H9 (cell line): ENCODE measurements around the gene TMEM272. TPM values are rescaled to one million over a fixed set of nuclear protein-coding genes. Genes with fewer than 3 reads are reported as not detected.

Experiments used
- DNase-seq: peaks from one replicate; pipeline ENCODE4 v3.0.0-alpha.2; 2017
- H2AFZ ChIP-seq: one replicate; pipeline ENCODE4 v1.6.1; 2013; ENCODE audit warnings: mild to moderate bottlenecking, low read length, control low read depth, moderate library complexity
- H2AK5ac ChIP-seq: 2 replicates; pipeline ENCODE4 v1.6.1; 2013; ENCODE audit warnings: low read length, control low read depth, mixed read lengths; ENCODE audit not compliant: insufficient read length
- H2BK120ac ChIP-seq: one replicate; pipeline ENCODE4 v1.6.1; 2013; ENCODE audit warnings: low read depth, mild to moderate bottlenecking, low read length, control low read depth, inconsistent platforms; ENCODE audit not compliant: poor library complexity, severe bottlenecking
- H2BK12ac ChIP-seq: 2 replicates; pipeline ENCODE4 v1.6.1; 2013; ENCODE audit warnings: low read length, control low read depth, mixed read lengths, low read depth; ENCODE audit not compliant: insufficient read length
- H2BK15ac ChIP-seq: 2 replicates; pipeline ENCODE4 v1.6.1; 2013; ENCODE audit warnings: low read depth, low read length, control low read depth
- H2BK20ac ChIP-seq: one replicate; pipeline ENCODE4 v1.6.1; 2013; ENCODE audit warnings: low read depth, mild to moderate bottlenecking, low read length, control low read depth, inconsistent platforms; ENCODE audit not compliant: poor library complexity, severe bottlenecking
- H2BK5ac ChIP-seq: 2 replicates; pipeline ENCODE4 v1.6.1; 2013; ENCODE audit warnings: low read length, control low read depth, mixed read lengths; ENCODE audit not compliant: insufficient read length
- H3K14ac ChIP-seq: 2 replicates; pipeline ENCODE4 v1.6.1; 2013; ENCODE audit warnings: low read length, control low read depth; ENCODE audit not compliant: insufficient read depth
- H3K18ac ChIP-seq: 2 replicates; pipeline ENCODE4 v1.6.1; 2013; ENCODE audit warnings: low read depth, mild to moderate bottlenecking, mixed read lengths, low read length, control low read depth; ENCODE audit not compliant: insufficient read length
- H3K23ac ChIP-seq: 2 replicates; pipeline ENCODE4 v1.6.1; 2013; ENCODE audit warnings: low read length, control low read depth, mixed read lengths, low read depth; ENCODE audit not compliant: insufficient read length
- H3K23me2 ChIP-seq: 2 replicates; pipeline ENCODE4 v1.6.1; 2013; ENCODE audit warnings: low read depth, mild to moderate bottlenecking, mixed read lengths, low read length, control low read depth; ENCODE audit not compliant: insufficient read length, poor library complexity, severe bottlenecking
- H3K27ac ChIP-seq: 2 replicates; pipeline ENCODE4 v1.5.1; 2013; ENCODE audit warnings: low read length, control low read depth, mixed read lengths, low read depth; ENCODE audit not compliant: insufficient read length
- H3K27me3 ChIP-seq: 2 replicates; pipeline ENCODE4 v1.6.1; 2013; ENCODE audit warnings: low read length, control low read depth, inconsistent platforms; ENCODE audit not compliant: insufficient read depth
- H3K4ac ChIP-seq: 2 replicates; pipeline ENCODE4 v1.6.1; 2013; ENCODE audit warnings: low read depth, mild to moderate bottlenecking, control low read depth, inconsistent platforms, low read length, moderate library complexity
- H3K4me1 ChIP-seq: 2 replicates; pipeline ENCODE4 v1.6.1; 2013; ENCODE audit warnings: low read length, control low read depth, inconsistent platforms; ENCODE audit not compliant: insufficient read depth
- H3K4me2 ChIP-seq: 2 replicates; pipeline ENCODE4 v1.6.1; 2013; ENCODE audit warnings: low read length, control low read depth, mixed read lengths; ENCODE audit not compliant: insufficient read length, insufficient read depth
- H3K56ac ChIP-seq: 2 replicates; pipeline ENCODE4 v1.6.1; 2013; ENCODE audit warnings: low read depth, mild to moderate bottlenecking, mixed read lengths, low read length, control low read depth; ENCODE audit not compliant: insufficient read length
- H3K79me1 ChIP-seq: 2 replicates; pipeline ENCODE4 v1.6.1; 2013; ENCODE audit warnings: low read depth, mild to moderate bottlenecking, moderate library complexity, low read length, control low read depth, inconsistent platforms; ENCODE audit not compliant: insufficient read depth, poor library complexity, severe bottlenecking
- H3K79me2 ChIP-seq: 2 replicates; pipeline ENCODE4 v1.6.1; 2013; ENCODE audit warnings: low read length, control low read depth, inconsistent platforms; ENCODE audit not compliant: insufficient read depth
- H3K9ac ChIP-seq: 2 replicates; pipeline ENCODE4 v1.6.1; 2013; ENCODE audit warnings: low read length, control low read depth, mixed read lengths; ENCODE audit not compliant: insufficient read length; ENCODE audit errors: extremely low read depth
- H3K9me3 ChIP-seq: one replicate; pipeline ENCODE4 v1.6.1; 2013; ENCODE audit warnings: low read depth, low read length, inconsistent platforms; ENCODE audit not compliant: control insufficient read depth
- H3T11ph ChIP-seq: one replicate; pipeline ENCODE4 v1.6.1; 2013; ENCODE audit warnings: mild to moderate bottlenecking, low read length, control low read depth, inconsistent platforms
- H4K20me1 ChIP-seq: one replicate; pipeline ENCODE4 v1.6.1; 2013; ENCODE audit not compliant: control insufficient read depth, insufficient read length, insufficient read depth
- H4K5ac ChIP-seq: 2 replicates; pipeline ENCODE4 v1.6.1; 2013; ENCODE audit warnings: low read depth, mild to moderate bottlenecking, mixed read lengths, low read length, control low read depth; ENCODE audit not compliant: insufficient read length
- H4K8ac ChIP-seq: replicated peaks from 2 replicates; pipeline ENCODE4 v1.6.1; 2013; ENCODE audit warnings: low read length, control low read depth, mixed read lengths, low read depth; ENCODE audit not compliant: insufficient read length
- H4K91ac ChIP-seq: 2 replicates; pipeline ENCODE4 v1.6.1; 2013; ENCODE audit warnings: low read depth, mild to moderate bottlenecking, moderate library complexity, mixed read lengths, low read length, control low read depth; ENCODE audit not compliant: insufficient read length
- H3K27ac Mint-ChIP-seq, 3 experiments: 2 replicates in 2 of 3; 3 replicates in 1 of 3; pipeline ENCODE4 v1.8.0; 2020 to 2021; ENCODE audit warnings: mixed read lengths in 3 of 3, mild to moderate bottlenecking in 1 of 3, moderate library complexity in 1 of 3
- H3K27me3 Mint-ChIP-seq: 2 replicates; pipeline ENCODE4 v1.8.0; 2021; ENCODE audit warnings: low read depth, mild to moderate bottlenecking, moderate library complexity, mixed read lengths
- H3K36me3 Mint-ChIP-seq, 3 experiments: 2 replicates in 2 of 3; 3 replicates in 1 of 3; pipeline ENCODE4 v1.8.0; 2020 to 2021; ENCODE audit warnings: low read depth in 3 of 3, mixed read lengths in 3 of 3; ENCODE audit not compliant: insufficient read depth in 1 of 3
- H3K4me1 Mint-ChIP-seq, 2 experiments: 2 replicates each; pipeline ENCODE4 v1.8.0; 2020; ENCODE audit warnings: mixed read lengths in 2 of 2
- H3K4me3 Mint-ChIP-seq, 2 experiments: 2 replicates in 1 of 2; 3 replicates in 1 of 2; pipeline ENCODE4 v1.8.0; 2020 to 2021; ENCODE audit warnings: mild to moderate bottlenecking in 2 of 2, mixed read lengths in 2 of 2, moderate library complexity in 1 of 2
- H3K9me3 Mint-ChIP-seq, 2 experiments: 2 replicates in 1 of 2; 3 replicates in 1 of 2; pipeline ENCODE4 v1.8.0; 2020; ENCODE audit warnings: mild to moderate bottlenecking in 2 of 2, mixed read lengths in 2 of 2, moderate library complexity in 1 of 2
- WGBS: extraction: QIAGEN DNeasy Blood & Tissue Kit; methylation state at CpG from one replicate; pipeline ENCODE4 v1.1.7; 2013; ENCODE audit warnings: missing lambda C conversion rate, low lambda C conversion rate, mixed read lengths; ENCODE audit not compliant: insufficient read length; ENCODE audit errors: extremely low coverage; 5-methylcytosine and 5-hydroxymethylcytosine counted together
- total RNA-seq: library from RNA; stranded (reverse); gene quantifications from 2 replicates; pipeline ENCODE4 v1.2.1, GENCODE V29; 2021
- TF ChIP-seq, protein P1 (sequence below): fragments of 200-600 bp; sonication (generic); conservative IDR thresholded peaks from 3 replicates; pipeline ENCODE4 v1.8.0; 2021; ENCODE audit warnings: antibody characterized with exemption, mild to moderate bottlenecking

Gene TMEM272
- total RNA-seq, 1 experiment from 2014 or later = not detected

DNA sequence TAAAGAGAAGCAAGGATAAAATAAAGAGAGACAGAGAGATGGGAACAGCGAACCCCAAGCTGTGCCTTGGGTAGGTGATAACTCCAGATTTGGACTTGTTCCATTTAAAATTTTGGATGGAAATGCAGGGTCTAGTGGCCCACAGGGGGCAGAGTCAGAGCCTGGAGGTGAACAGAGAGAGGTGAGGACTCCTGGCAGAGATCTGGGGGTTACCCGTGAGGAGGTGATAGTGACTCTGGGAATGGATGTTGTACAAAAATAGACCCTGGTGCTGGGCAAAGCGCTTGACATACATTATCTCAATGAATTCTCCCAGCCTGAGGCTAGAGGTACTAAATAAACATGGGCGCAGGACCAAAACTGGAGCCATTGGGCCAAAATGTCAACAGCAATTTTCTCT, 26.7 kb downstream of the TMEM272 start:
- H4K5ac ChIP-seq = no peak overlapping the region
- no peaks in the 10 kb centered on the region for H3K9me3 Mint-ChIP-seq
- no peak overlapping the region for H2BK5ac ChIP-seq
- H3K9ac ChIP-seq = no peak overlapping the region
- peaks cover 2% of the 10 kb centered on the region; the same call in 1 of the 2 replicates for H3K27me3 ChIP-seq
- H3K9me3 ChIP-seq = no peaks in the 10 kb centered on the region
- no peak overlapping the region for H2BK15ac ChIP-seq
- no peaks in the 10 kb centered on the region for H3K79me1 ChIP-seq
- no peaks in the 10 kb centered on the region for H3K79me2 ChIP-seq
- peaks cover 4% of the 10 kb centered on the region for H3K23me2 ChIP-seq
- no peak overlapping the region for H2BK20ac ChIP-seq
- no peak overlapping the region for H3T11ph ChIP-seq
- DNase-seq = no peak
- H4K91ac ChIP-seq = no peak overlapping the region
- peaks cover 6% of the 10 kb centered on the region; the same call in 1 of the 2 replicates for H3K4me1 ChIP-seq
- no peaks in the 10 kb centered on the region for H3K36me3 Mint-ChIP-seq
- no peak overlapping the region for H4K8ac ChIP-seq
- no CpG with 5 or more reads among the region's 4 CpGs for WGBS
- no peak overlapping the region for H3K23ac ChIP-seq
- TF ChIP-seq, protein P1, sequence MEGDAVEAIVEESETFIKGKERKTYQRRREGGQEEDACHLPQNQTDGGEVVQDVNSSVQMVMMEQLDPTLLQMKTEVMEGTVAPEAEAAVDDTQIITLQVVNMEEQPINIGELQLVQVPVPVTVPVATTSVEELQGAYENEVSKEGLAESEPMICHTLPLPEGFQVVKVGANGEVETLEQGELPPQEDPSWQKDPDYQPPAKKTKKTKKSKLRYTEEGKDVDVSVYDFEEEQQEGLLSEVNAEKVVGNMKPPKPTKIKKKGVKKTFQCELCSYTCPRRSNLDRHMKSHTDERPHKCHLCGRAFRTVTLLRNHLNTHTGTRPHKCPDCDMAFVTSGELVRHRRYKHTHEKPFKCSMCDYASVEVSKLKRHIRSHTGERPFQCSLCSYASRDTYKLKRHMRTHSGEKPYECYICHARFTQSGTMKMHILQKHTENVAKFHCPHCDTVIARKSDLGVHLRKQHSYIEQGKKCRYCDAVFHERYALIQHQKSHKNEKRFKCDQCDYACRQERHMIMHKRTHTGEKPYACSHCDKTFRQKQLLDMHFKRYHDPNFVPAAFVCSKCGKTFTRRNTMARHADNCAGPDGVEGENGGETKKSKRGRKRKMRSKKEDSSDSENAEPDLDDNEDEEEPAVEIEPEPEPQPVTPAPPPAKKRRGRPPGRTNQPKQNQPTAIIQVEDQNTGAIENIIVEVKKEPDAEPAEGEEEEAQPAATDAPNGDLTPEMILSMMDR = peak; percentile 42; the same call in 1 of the 3 replicates
- no peak overlapping the region for H3K4me2 ChIP-seq
- peaks cover 4% of the 10 kb centered on the region for H3K27me3 Mint-ChIP-seq
- H3K4me3 Mint-ChIP-seq = no peak overlapping the region
- no peak overlapping the region for H3K27ac ChIP-seq
- no peak overlapping the region for H3K27ac Mint-ChIP-seq
- H2BK120ac ChIP-seq = no peak overlapping the region
- no peak overlapping the region for H3K4ac ChIP-seq
- H3K14ac ChIP-seq = no peak overlapping the region
- no peak overlapping the region for H3K18ac ChIP-seq
- H2AK5ac ChIP-seq = no peak overlapping the region
- H4K20me1 ChIP-seq = no peaks in the 10 kb centered on the region
- H2AFZ ChIP-seq = no peak overlapping the region
- peaks cover 37 to 40% of the 10 kb centered on the region in 2 experiments for H3K4me1 Mint-ChIP-seq
- H3K56ac ChIP-seq = no peak overlapping the region
- H2BK12ac ChIP-seq = no peak overlapping the region
